Aorta (tissue), 5 donors: ENCODE data around the gene FUT7. TPM values are rescaled to one million over a fixed set of nuclear protein-coding genes. Genes with fewer than 3 reads are reported as not detected.

ENCODE experiments used
- ATAC-seq: fragments of 200-7000 bp; cut with Tn5 transposase; one replicate; pipeline ENCODE4 v1.9.1; 2022; ENCODE audit warnings: moderate library complexity; ENCODE audit not compliant: low FRiP score
- DNase-seq, 2 donors: peaks; one replicate each; pipeline ENCODE4 v3.0.0-alpha.2; 2020
- H3K27ac ChIP-seq, 2 donors: one replicate each; pipeline ENCODE4 v1.5.1; 2013; ENCODE audit warnings: low read length in 2 of 2, mild to moderate bottlenecking in 2 of 2, moderate library complexity in 2 of 2, control low read depth in 1 of 2, inconsistent platforms in 1 of 2, low read depth in 1 of 2
- H3K27me3 ChIP-seq, 2 donors: one replicate each; pipeline ENCODE4 v1.6.1; 2013; ENCODE audit warnings: control low read depth in 1 of 2, low read length in 1 of 2, mild to moderate bottlenecking in 1 of 2, moderate library complexity in 1 of 2; ENCODE audit not compliant: insufficient read depth in 2 of 2, control insufficient read depth in 1 of 2
- H3K36me3 ChIP-seq, 2 donors: one replicate each; pipeline ENCODE4 v1.6.1; 2013; ENCODE audit warnings: control low read depth in 1 of 2, low read length in 1 of 2, mild to moderate bottlenecking in 1 of 2; ENCODE audit not compliant: insufficient read depth in 2 of 2, control insufficient read depth in 1 of 2
- H3K4me1 ChIP-seq, 2 donors: one replicate each; pipeline ENCODE4 v1.6.1; 2013; ENCODE audit warnings: low read length in 2 of 2, control low read depth in 1 of 2, mild to moderate bottlenecking in 1 of 2, moderate library complexity in 1 of 2; ENCODE audit not compliant: insufficient read depth in 2 of 2, control insufficient read depth in 1 of 2
- H3K4me3 ChIP-seq, 2 donors: one replicate each; pipeline ENCODE4 v1.5.1; 2013; ENCODE audit warnings: low read length in 2 of 2, control low read depth in 1 of 2, mild to moderate bottlenecking in 1 of 2
- H3K9me3 ChIP-seq: one replicate; pipeline ENCODE4 v1.6.1; 2013; ENCODE audit warnings: mild to moderate bottlenecking, low read length; ENCODE audit not compliant: control insufficient read depth
- WGBS, 2 donors: extraction: QIAGEN DNeasy Blood & Tissue Kit; methylation state at CpG; one replicate each; pipeline ENCODE4 v1.1.7; 2013; 5-methylcytosine and 5-hydroxymethylcytosine counted together
- intact Hi-C, 2 donors: fragments of 100-400 bp; cut with DNase I; formaldehyde crosslinking; loops; one replicate each; pipeline versions ENCODE4 v1.14.2 to v1.15.0; 2022
- polyA plus RNA-seq, 2 donors: library from polyadenylated mRNA; stranded (reverse); fragments of 200-250 nt; gene quantifications; one replicate each; pipeline ENCODE4 v1.2.3, GENCODE V29; 2013
- total RNA-seq, 2 donors: library from RNA; stranded (reverse); fragmentation: NEBNext Ultra II Directional; extraction: Animal tissue kit (Norgen Biotek cat#: 25700); gene quantifications; one replicate each; pipeline ENCODE4 v1.2.1, GENCODE V29; 2021
- donor health status: healthy with polysubstance abuse.
- donor health status: Bipolar disorder and iron deficiency.
- donor health status: DM: no; HTN: no; CAD: no.
- donor health status: DM: no; HTN: no; CAD: no.
- donor health status: DM: yes; HTN: yes; CAD: no.

Gene FUT7
- total and polyA plus RNA-seq, 4 donors: 0.27 to 0.68 TPM; not detected in 2

GRCh38 chr9:136985027-136985602 is 46.8 kb downstream of the FUT7 start:
- ATAC-seq: no peak
- H3K4me1 ChIP-seq: no peaks in the 10 kb centered on the region

GRCh38 chr9:136984464-136985026 is 47.3 kb downstream of the FUT7 start:
- H3K27me3 ChIP-seq: no peaks in the 10 kb centered on the region
- no peaks in the 10 kb centered on the region for H3K36me3 ChIP-seq
- intact Hi-C loops: no loop called here
- H3K4me1 ChIP-seq: no peaks in the 10 kb centered on the region
- WGBS, 2 donors: 59 to 66% methylated on average over 16 to 29 of the region's 29 CpGs
- ATAC-seq (no peak), DNase-seq (no peak)
- H3K27ac ChIP-seq: no peak overlapping the region
- no peak overlapping the region for H3K4me3 ChIP-seq
- no peaks in the 10 kb centered on the region for H3K9me3 ChIP-seq

More at GRCh38 chr9:136985027-136985602, 46.8 kb downstream of the FUT7 start:
- Histone ChIP-seq H3K27me3 (no peaks in the 10 kb centered on the region), H3K36me3 (no peaks in the 10 kb centered on the region), H3K27ac (no peak overlapping the region), H3K4me3 (no peak overlapping the region), H3K9me3 (no peaks in the 10 kb centered on the region)
- intact Hi-C loops: no loop called here
- no peak for DNase-seq
- 8 to 9% methylated on average over 39 to 48 of the region's 48 CpGs for WGBS, 2 donors

GRCh38 chr9:136983656-136984314 is 48.1 kb downstream of the FUT7 start:
- Histone ChIP-seq H3K9me3 (no peaks in the 10 kb centered on the region), H3K27ac (no peak overlapping the region), H3K4me1 (no peaks in the 10 kb centered on the region), H3K27me3 (no peaks in the 10 kb centered on the region), H3K36me3 (no peaks in the 10 kb centered on the region), H3K4me3 (no peak overlapping the region)
- ATAC-seq: no peak
- intact Hi-C loops: no loop called here
- WGBS, 2 donors: 84 to 87% methylated on average over 11 of the region's 11 CpGs
- DNase-seq: no peak

- 91 to 92% methylated on average over 9 of the region's 9 CpGs for WGBS, 2 donors
- no peaks in the 10 kb centered on the region for H3K9me3 ChIP-seq
- no peak for ATAC-seq
- no peak overlapping the region for H3K4me3 ChIP-seq
- intact Hi-C loops: no loop called here
- H3K4me1 ChIP-seq: no peaks in the 10 kb centered on the region
- DNase-seq: no peak
- no peak overlapping the region for H3K27ac ChIP-seq
- H3K27me3 ChIP-seq: no peaks in the 10 kb centered on the region
- H3K36me3 ChIP-seq: no peaks in the 10 kb centered on the region
Measured at GRCh38 chr9:136983167-136983566, 48.7 kb downstream of the FUT7 start.

- H3K4me1 ChIP-seq: no peaks in the 10 kb centered on the region
- H3K4me3 ChIP-seq: no peak within 1 kb of the TSS
- DNase-seq (no peak), ATAC-seq (no peak)
- no peaks in the 10 kb centered on the region for H3K9me3 ChIP-seq
- H3K36me3 ChIP-seq: no peaks in the 10 kb centered on the region
- no peak within 1 kb of the TSS for H3K27ac ChIP-seq
- WGBS, 2 donors: 88% methylated on average over 18 of the region's 18 CpGs
- no peaks in the 10 kb centered on the region for H3K27me3 ChIP-seq
- intact Hi-C loops: no loop called here
Measured at GRCh38 chr9:136982232-136983051, 49.4 kb downstream of the FUT7 start, which contains the start of gene LCNL1. LCNL1 (plus strand) TSS chr9:136982993; CDS start chr9:136983587, 594 bp downstream.

GRCh38 chr9:136981588-136982231 is 50.2 kb downstream of the FUT7 start:
- intact Hi-C loops: no loop called here
- no peak overlapping the region for H3K4me3 ChIP-seq
- 76 to 77% methylated on average over 17 of the region's 17 CpGs for WGBS, 2 donors
- DNase-seq (no peak), ATAC-seq (no peak)
- H3K36me3 ChIP-seq: no peaks in the 10 kb centered on the region
- no peaks in the 10 kb centered on the region for H3K4me1 ChIP-seq
- no peaks in the 10 kb centered on the region for H3K27me3 ChIP-seq
- H3K9me3 ChIP-seq: no peaks in the 10 kb centered on the region
- H3K27ac ChIP-seq: no peak overlapping the region

- H3K4me1 ChIP-seq: no peaks in the 10 kb centered on the region
- intact Hi-C loops: no loop called here
- 94 to 97% methylated on average over 16 of the region's 16 CpGs for WGBS, 2 donors
- no peaks in the 10 kb centered on the region for H3K36me3 ChIP-seq
- H3K4me3 ChIP-seq: no peak overlapping the region
- ATAC-seq: no peak
- no peaks in the 10 kb centered on the region for H3K27me3 ChIP-seq
- no peak for DNase-seq
- H3K9me3 ChIP-seq: no peaks in the 10 kb centered on the region
- H3K27ac ChIP-seq: no peak overlapping the region
Measured at GRCh38 chr9:136980669-136981478, 51.0 kb downstream of the FUT7 start.
